HEK293 (cell line): ENCODE measurements around the gene ASF1A.
A peak's percentile ranks its signal among the peaks of the same experiment; 100 is the strongest.

Experiments
- CTCF ChIA-PET: fragments of 350-600 bp; formaldehyde crosslinking; extraction: SDS; loops from one replicate; lab custom pipeline; 2021; ENCODE audit warnings: antibody characterized with exemption; lab: Yijun Ruan, JAX
- POLR2A ChIA-PET: fragments of 300-600 bp; formaldehyde crosslinking; extraction: SDS; loops from one replicate; lab custom pipeline; 2020; ENCODE audit warnings: antibody characterized with exemption, inconsistent platforms; lab: Yijun Ruan, JAX
- H3K27ac ChIP-seq: fragments of 200-500 bp; sonication (Bioruptor generic); 2 replicates; pipeline ENCODE4 v1.5.1; 2014; ENCODE audit warnings: low read depth, low read length, control low read depth, inconsistent platforms; ENCODE audit errors: extremely low read depth
- H3K36me3 ChIP-seq, 2 experiments: fragments of 200-500 bp in 1 of 2; sonication (Bioruptor generic) in 1 of 2; 1 replicate in 1 of 2; 2 replicates in 1 of 2; pipeline ENCODE4 v1.5.1; 2014 to 2017; ENCODE audit warnings: inconsistent platforms in 2 of 2, low read length in 2 of 2; ENCODE audit not compliant: control insufficient read depth in 2 of 2, insufficient read depth in 1 of 2
- H3K4me1 ChIP-seq: fragments of 200-500 bp; sonication (Bioruptor generic); 2 replicates; pipeline ENCODE4 v1.5.1; 2014; ENCODE audit warnings: mild to moderate bottlenecking, low read length, inconsistent platforms; ENCODE audit not compliant: control insufficient read depth, insufficient read depth
- H3K4me3 ChIP-seq: 2 replicates; pipeline ENCODE4 v1.5.1; 2011; ENCODE audit warnings: low read depth, mild to moderate bottlenecking, control low read depth, low read length, moderate library complexity
- H3K9me3 ChIP-seq: fragments of 200-500 bp; sonication (Bioruptor generic); 2 replicates; pipeline ENCODE4 v1.5.1; 2014; ENCODE audit warnings: low read depth, low read length, inconsistent platforms; ENCODE audit not compliant: control insufficient read depth, insufficient read depth
- ELK4 ChIP-seq: IDR thresholded peaks from 2 replicates; pipeline ENCODE4 v1.6.1; 2011; ENCODE audit warnings: mild to moderate bottlenecking, low read depth, low read length, borderline replicate concordance
- HIC1 ChIP-seq: fragments of 450-650 bp; formaldehyde crosslinking; IDR thresholded peaks from 2 replicates; pipeline ENCODE4 v1.5.1; 2016; ENCODE audit warnings: missing biosample characterization, missing genetic modification characterization
- HOXD13 ChIP-seq: sonication (generic); formaldehyde crosslinking; IDR thresholded peaks from 2 replicates; pipeline ENCODE4 v1.8.0; 2022; ENCODE audit warnings: missing genetic modification reagents, borderline replicate concordance
- IKZF3 ChIP-seq: fragments of 450-650 bp; IDR thresholded peaks from 2 replicates; pipeline ENCODE4 v1.5.0; 2018; ENCODE audit warnings: missing biosample characterization, mild to moderate bottlenecking, missing genetic modification characterization, moderate library complexity
- KLF17 ChIP-seq: fragments of 450-650 bp; formaldehyde crosslinking; IDR thresholded peaks from 2 replicates; pipeline ENCODE4 v1.5.1; 2016; ENCODE audit warnings: missing biosample characterization, missing genetic modification characterization
- OSR2 ChIP-seq: fragments of 450-650 bp; formaldehyde crosslinking; IDR thresholded peaks from 2 replicates; pipeline ENCODE4 v1.5.1; 2016; ENCODE audit warnings: missing biosample characterization, missing genetic modification characterization
- PRDM10 ChIP-seq: fragments of 450-650 bp; formaldehyde crosslinking; IDR thresholded peaks from 2 replicates; pipeline ENCODE4 v1.5.1; 2016; ENCODE audit warnings: missing biosample characterization, missing genetic modification characterization
- REST ChIP-seq: fragments of 450-650 bp; formaldehyde crosslinking; IDR thresholded peaks from 2 replicates; pipeline ENCODE4 v1.5.1; 2016; ENCODE audit warnings: missing biosample characterization, missing genetic modification characterization
- TCF7L2 ChIP-seq: IDR thresholded peaks from 2 replicates; pipeline ENCODE4 v1.6.1; 2011; ENCODE audit warnings: low read depth, mild to moderate bottlenecking, inconsistent platforms, low read length, moderate library complexity, borderline replicate concordance
- TRIM28 ChIP-seq: IDR thresholded peaks from 2 replicates; pipeline ENCODE4 v1.6.1; 2011; ENCODE audit warnings: low read length, control low read depth, borderline replicate concordance
- ZBTB17 ChIP-seq: fragments of 450-650 bp; formaldehyde crosslinking; IDR thresholded peaks from 2 replicates; pipeline ENCODE4 v1.5.1; 2016; ENCODE audit warnings: missing biosample characterization, missing genetic modification characterization
- ZNF169 ChIP-seq: fragments of 450-650 bp; formaldehyde crosslinking; IDR thresholded peaks from 2 replicates; pipeline ENCODE4 v1.5.1; 2016; ENCODE audit warnings: missing biosample characterization, missing genetic modification characterization
- ZNF18 ChIP-seq: fragments of 450-650 bp; formaldehyde crosslinking; IDR thresholded peaks from 2 replicates; pipeline ENCODE4 v1.5.1; 2016; ENCODE audit warnings: missing biosample characterization, missing genetic modification characterization
- ZNF239 ChIP-seq: fragments of 450-650 bp; formaldehyde crosslinking; IDR thresholded peaks from 2 replicates; pipeline ENCODE4 v1.5.1; 2016; ENCODE audit warnings: missing biosample characterization, missing genetic modification characterization
- ZNF341 ChIP-seq: fragments of 450-650 bp; formaldehyde crosslinking; IDR thresholded peaks from 2 replicates; pipeline ENCODE4; 2016; ENCODE audit warnings: low read depth, missing biosample characterization, missing genetic modification characterization
- ZNF404 ChIP-seq: fragments of 450-650 bp; formaldehyde crosslinking; IDR thresholded peaks from 2 replicates; pipeline ENCODE4 v1.5.1; 2017; ENCODE audit warnings: missing biosample characterization, missing genetic modification characterization
- ZNF530 ChIP-seq: fragments of 450-650 bp; formaldehyde crosslinking; IDR thresholded peaks from 2 replicates; pipeline ENCODE4 v1.5.1; 2016; ENCODE audit warnings: low read depth, missing biosample characterization, missing genetic modification characterization
- ZNF585B ChIP-seq: fragments of 450-650 bp; formaldehyde crosslinking; IDR thresholded peaks from 2 replicates; pipeline ENCODE4 v1.5.1; 2016; ENCODE audit warnings: missing biosample characterization, missing genetic modification characterization
- ZNF624 ChIP-seq: fragments of 450-650 bp; formaldehyde crosslinking; IDR thresholded peaks from 2 replicates; pipeline ENCODE4 v1.5.1; 2017; ENCODE audit warnings: missing biosample characterization, missing genetic modification characterization
- ZNF707 ChIP-seq: fragments of 450-650 bp; formaldehyde crosslinking; IDR thresholded peaks from 2 replicates; pipeline ENCODE4 v1.5.1; 2016; ENCODE audit warnings: missing biosample characterization, missing genetic modification characterization
- ZNF843 ChIP-seq: fragments of 450-650 bp; formaldehyde crosslinking; IDR thresholded peaks from 2 replicates; pipeline ENCODE4 v1.5.1; 2016; ENCODE audit warnings: missing biosample characterization, missing genetic modification characterization
- ZSCAN30 ChIP-seq: fragments of 450-650 bp; IDR thresholded peaks from 2 replicates; pipeline ENCODE4 v1.5.1; 2018; ENCODE audit warnings: missing biosample characterization, mild to moderate bottlenecking, missing genetic modification characterization, moderate library complexity
- ZXDB ChIP-seq: fragments of 450-650 bp; formaldehyde crosslinking; IDR thresholded peaks from 2 replicates; pipeline ENCODE4 v1.5.1; 2016; ENCODE audit warnings: missing biosample characterization, missing genetic modification characterization

The ASF1A gene

GRCh38 chr6:118902726-118903125, 8.8 kb downstream of the ASF1A start:
- CTCF ChIA-PET = interaction anchor here (0.7 to 1.2 kb wide), 4 partner anchors 8 to 208 kb away, joined by 3 to 6 read pairs (median 3); partner anchors contain the start of gene ASF1A
- no peak overlapping the region for H3K27ac ChIP-seq
- POLR2A ChIA-PET = interaction anchor here (1.7 kb wide), 1 partner anchor 21 kb away, joined by 3 read pairs; no protein-coding TSS in a partner anchor
- TF ChIP-seq ZNF707 (tag by site-specific recombination) (no peak), ZNF18 (tag by site-specific recombination) (no peak), HOXD13 (CRISPR knock-in tag) (no peak), REST (tag by site-specific recombination) (no peak), ZNF169 (no peak), ZNF843 (tag by site-specific recombination) (no peak), KLF17 (no peak), ZBTB17 (tag by site-specific recombination) (no peak), OSR2 (no peak), ZNF624 (no peak), ZNF341 (no peak), ZNF530 (tag by site-specific recombination) (no peak), ZSCAN30 (no peak), TCF7L2 (no peak), ZNF239 (no peak), TRIM28 (no peak), ZNF585B (tag by site-specific recombination) (no peak), HIC1 (tag by site-specific recombination) (no peak), ZNF404 (no peak)
- peaks cover 21 to 84% of the 10 kb centered on the region in 2 experiments for H3K36me3 ChIP-seq
- no peaks in the 10 kb centered on the region for H3K4me1 ChIP-seq
- H3K9me3 ChIP-seq = no peaks in the 10 kb centered on the region
- H3K4me3 ChIP-seq = no peak overlapping the region

- TF ChIP-seq IKZF3 (no peak), ELK4 (no peak), ZXDB (tag by site-specific recombination) (0 out of 2 replicates have a peak, but pooled peaks have one; percentile 50), PRDM10 (tag by site-specific recombination) (peak; percentile 57)
- POLR2A ChIA-PET = interaction anchor here (1.1 to 1.7 kb wide), 2 partner anchors 8 to 20 kb away, joined by 3 read pairs; no protein-coding TSS in a partner anchor
- H3K4me1 ChIP-seq = no peaks in the 10 kb centered on the region
- H3K4me3 ChIP-seq = no peak overlapping the region
- H3K36me3 ChIP-seq = peaks cover 25 to 88% of the 10 kb centered on the region in 2 experiments
- CTCF ChIA-PET = interaction anchor here (0.7 to 1.2 kb wide), 2 partner anchors 9 to 169 kb away, joined by 3 to 6 read pairs; partner anchors contain the start of gene ASF1A
- no peaks in the 10 kb centered on the region for H3K9me3 ChIP-seq
- no peak overlapping the region for H3K27ac ChIP-seq
Measured at GRCh38 chr6:118903138-118903537, 9.2 kb downstream of the ASF1A start.
